NCI-H345 (cell line): ENCODE measurements around the gene ACADVL.
"Not testable (repeated sequence)": the region's sequence is repeated elsewhere in the genome, so short reads cannot be mapped to it uniquely, and the experiment has no call there.

Experiments
- DNase-seq: peaks from one replicate; lab custom pipeline; 2025; lab: John Stamatoyannopoulos, UW

Gene ACADVL

DNA sequence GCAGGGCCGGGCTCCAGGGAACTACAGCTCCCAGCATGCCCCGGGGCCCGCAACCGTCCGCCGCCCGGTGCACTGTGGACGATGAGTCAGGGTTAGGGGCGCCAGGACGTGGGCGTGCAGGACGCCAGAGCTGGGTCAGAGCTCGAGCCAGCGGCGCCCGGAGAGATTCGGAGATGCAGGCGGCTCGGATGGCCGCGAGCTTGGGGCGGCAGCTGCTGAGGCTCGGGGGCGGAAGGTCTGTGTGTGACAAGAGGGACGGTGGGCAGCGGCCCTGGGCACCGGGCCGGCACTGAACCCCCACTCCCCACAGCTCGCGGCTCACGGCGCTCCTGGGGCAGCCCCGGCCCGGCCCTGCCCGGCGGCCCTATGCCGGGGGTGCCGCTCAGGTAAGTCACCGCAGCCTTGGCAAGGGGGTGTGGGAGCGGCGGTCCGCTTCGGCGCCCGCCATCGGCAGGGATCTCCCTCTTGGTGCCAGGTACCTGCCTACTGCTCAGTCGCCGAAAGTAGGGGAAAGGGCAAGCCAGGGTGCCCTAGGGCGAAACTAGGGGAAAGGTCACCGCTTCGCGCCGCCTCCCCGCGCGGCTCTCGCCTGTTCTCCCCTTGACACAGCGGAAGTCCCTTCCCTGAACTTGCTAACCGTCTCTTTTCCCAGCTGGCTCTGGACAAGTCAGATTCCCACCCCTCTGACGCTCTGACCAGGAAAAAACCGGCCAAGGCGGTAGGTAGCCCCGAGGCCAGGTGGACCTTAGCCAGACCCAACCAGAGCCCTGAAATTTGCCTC is at the start of gene ACADVL, which contains the start of gene DLG4:
TSS of gene ACADVL (plus strand) at position 127 of the 781 bp plus-strand sequence. CDS start at position 174, 47 bp downstream.
TSS of gene DLG4 (minus strand) at position 25 of the 781 bp plus-strand sequence.
- peak; percentile 67 for DNase-seq

- DNase-seq: not testable (repeated sequence)
Observed at GRCh38 chr17:7172522-7173191, 47.1 kb upstream of the ACADVL start.

DNA sequence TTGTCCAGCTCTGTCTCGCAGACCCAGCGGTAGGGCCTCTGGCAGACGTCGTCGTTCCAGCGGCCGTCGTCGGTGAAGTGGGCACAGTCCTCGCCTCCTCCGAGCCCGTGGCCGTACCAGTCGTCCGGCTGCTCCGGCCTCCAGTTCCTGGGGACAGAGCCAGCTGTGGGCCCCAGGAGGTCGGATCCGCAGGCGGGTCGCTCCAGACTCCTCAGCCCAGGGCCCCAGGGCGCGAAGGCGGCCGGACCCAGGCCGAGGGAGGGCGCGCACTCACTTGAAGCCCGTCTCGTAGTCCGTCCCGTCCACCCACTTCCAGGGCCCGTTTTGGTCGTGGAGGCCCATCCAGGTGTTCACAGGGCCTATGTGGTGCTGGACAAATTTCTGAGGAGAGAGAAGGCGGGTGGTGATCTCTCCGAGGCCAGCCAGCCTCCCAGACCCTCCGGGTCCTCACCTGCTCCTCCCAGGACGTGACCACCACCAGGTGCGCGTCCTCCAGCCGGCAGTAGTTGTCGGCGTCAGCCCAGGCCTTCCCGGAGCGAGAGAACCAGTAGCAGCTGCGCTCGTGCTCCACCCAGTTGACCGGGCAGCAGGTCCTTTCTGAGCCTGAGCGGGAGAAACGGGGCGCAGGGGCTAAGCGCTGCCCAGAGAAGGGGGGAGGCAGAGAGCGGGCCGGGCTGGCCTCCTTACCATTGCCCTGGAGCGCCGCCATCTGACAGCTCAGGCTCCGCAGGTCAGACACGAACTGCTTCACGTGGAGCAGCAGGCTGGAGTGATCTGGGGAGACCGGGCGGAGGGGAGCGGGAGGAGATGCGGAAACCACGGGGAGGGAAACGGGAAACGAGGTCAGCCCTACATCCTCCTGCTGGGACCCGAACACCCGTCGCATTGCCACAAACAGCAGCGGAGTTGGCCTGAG is 45.8 kb upstream of the ACADVL start:
- no peak for DNase-seq

DNA sequence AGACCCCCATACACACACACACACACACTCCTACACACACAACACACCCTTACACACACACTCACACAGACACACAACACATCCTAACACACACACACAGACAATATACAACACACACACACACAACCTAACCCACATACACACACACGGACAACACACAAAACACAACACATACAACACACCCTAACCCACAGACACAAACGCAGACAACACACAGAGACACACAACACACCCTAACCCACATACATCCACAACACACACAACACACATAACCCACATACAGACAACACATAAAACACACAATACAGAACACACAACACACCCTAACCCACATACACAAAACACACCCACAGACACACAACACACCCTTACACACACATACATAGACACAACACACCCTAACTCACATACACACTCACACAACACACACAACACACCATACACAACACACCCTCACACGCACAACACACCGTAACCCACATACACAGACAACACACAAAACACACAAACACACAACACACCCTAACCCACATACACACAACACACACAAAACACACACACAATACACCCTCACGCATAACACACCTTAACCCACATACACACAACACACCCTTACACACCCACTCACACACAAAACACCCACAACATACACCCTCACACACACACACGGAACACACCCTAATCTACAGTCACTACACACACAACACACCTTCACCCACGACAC is 45.0 kb upstream of the ACADVL start:
- no peak for DNase-seq

GRCh38 chr17:7175330-7175733 is 44.4 kb upstream of the ACADVL start:
- no peak for DNase-seq

GRCh38 chr17:7176107-7176840 is 43.5 kb upstream of the ACADVL start:
- no peak for DNase-seq

DNA sequence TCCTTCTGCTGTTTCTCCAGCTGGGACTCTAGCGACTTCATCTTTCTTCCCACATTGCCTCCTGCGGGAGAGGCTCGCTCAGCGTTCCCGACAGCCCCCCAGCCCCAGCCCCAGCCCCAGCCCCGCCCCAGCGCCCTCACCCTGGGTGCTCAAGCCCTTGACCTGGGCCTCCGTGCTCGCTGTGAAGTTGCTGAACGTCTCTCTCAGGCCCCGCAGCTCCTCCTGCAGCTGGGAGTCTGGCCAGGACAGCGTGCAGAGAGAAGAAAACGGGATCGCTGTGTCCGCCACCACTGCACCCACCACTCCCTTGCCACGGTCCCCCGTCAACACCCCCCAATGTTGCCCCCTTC is 42.9 kb upstream of the ACADVL start:
- no peak for DNase-seq

- DNase-seq: peak; percentile 75
Observed at GRCh38 chr17:7177191-7177953, 42.4 kb upstream of the ACADVL start.

- DNase-seq: peak; percentile 47
Observed at GRCh38 chr17:7177954-7178477, 41.7 kb upstream of the ACADVL start.

GRCh38 chr17:7178973-7179316 is 40.8 kb upstream of the ACADVL start:
- DNase-seq: no peak

GRCh38 chr17:7179317-7180254 is 40.2 kb upstream of the ACADVL start, which contains the start of gene ASGR1:
TSS of gene ASGR1 (minus strand) at chr17:7179370. CDS start at chr17:7178563, 807 bp downstream.
- DNase-seq: no peak

GRCh38 chr17:7182101-7182500 is 37.6 kb upstream of the ACADVL start:
- not testable (repeated sequence) for DNase-seq

- no peak for DNase-seq
Observed at GRCh38 chr17:7183433-7184090, 36.2 kb upstream of the ACADVL start.

DNA sequence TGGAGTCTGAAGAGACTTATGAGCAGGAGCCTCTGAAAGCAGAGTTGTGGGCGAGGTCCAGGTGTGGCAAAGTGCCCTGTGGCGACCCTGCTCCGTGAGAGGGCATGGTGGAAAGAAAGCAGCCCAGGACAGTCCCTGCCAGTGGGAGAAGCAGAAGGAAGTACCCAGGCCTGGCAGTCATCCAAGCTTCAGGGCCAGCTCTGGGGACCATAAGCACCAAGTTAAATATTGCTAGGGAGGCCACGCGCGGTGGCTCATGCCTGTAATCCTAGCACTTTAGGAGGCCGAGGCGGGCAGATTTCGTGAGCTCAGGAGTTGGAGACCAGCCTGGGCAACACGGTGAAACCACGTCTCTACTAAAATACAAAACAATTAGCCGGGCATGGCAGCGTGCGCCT is 35.6 kb upstream of the ACADVL start:
- peak; percentile 27 for DNase-seq

GRCh38 chr17:7184647-7185046 is 35.1 kb upstream of the ACADVL start:
- no peak for DNase-seq

DNA sequence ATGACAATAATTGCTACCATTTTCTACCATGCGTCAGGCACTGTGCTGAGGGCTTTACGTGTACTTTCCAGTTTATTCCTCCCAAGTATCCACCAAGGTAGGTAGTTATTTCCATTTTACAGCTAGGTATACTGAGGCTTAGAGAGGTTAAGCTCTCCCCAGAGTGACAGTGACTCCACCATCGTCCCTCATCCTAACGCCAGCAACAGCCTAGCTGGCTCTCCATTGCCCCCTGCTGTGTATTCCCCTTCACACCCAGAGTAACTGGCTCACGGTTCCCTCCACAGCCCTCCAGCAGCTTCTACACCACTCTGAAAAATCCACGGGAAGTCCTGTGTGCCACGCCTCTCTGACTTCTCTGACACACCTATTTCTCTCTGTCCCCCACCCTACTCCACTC is 33.5 kb upstream of the ACADVL start:
- no peak for DNase-seq

DNA sequence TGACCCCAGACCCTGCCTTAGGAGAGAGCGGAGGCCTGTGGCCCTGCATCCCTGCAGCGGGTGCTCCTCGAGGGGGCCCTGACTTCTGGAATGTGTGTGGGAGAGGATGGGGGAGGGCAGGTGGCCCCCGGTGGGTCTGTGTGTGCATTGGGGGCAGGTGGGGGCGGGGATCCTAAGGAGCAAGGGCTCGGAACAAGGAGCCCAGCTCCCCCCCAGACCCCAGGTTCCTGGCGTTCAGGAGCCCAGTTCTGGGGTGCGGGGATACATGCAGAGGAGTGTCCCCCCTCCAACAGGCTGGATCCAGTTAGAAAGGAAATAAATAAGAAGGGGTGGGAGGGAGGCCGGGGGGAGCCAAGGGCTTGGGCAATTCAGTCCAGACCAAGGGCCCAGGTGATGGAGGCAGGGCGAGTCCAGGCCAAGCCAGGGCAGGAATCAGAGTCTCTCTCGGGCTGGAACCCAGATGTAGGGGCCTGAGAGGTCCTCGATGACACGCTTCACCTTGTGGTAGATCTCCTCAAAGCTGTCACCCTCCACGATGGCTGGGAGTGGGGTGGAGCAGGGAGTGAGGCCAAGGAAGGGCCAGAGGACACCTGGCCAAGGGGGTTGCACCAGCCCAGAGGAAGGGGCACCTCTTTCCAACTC is 29.3 kb upstream of the ACADVL start:
- DNase-seq: no peak

DNA sequence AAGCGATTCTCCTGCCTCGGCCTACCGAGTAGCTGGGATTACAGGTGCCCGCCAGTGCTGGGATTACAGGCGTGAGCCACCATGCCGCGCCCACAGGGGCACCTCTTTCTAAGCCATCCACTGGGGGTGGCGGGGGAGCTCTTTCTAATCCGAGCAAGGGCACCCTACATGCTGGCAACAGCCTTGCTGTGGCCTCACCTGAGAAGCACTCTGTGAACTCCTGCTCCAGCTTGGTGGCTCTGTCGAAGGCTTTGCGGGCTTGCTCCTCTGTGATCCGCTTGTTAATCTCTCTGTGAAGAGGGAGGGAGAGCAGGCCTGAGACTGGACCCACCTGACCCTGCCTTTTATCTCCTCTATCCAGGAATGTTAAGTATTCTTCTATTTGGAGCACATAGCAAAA is 28.7 kb upstream of the ACADVL start:
- DNase-seq: no peak
